ENCODE measurements around the gene ZC2HC1B. TPM values are rescaled to one million over a fixed set of nuclear protein-coding genes. Genes with fewer than 3 reads are reported as not detected.

ZC2HC1B gene
- total RNA-seq, 1 experiment from 2014 or later: not detected

DNA sequence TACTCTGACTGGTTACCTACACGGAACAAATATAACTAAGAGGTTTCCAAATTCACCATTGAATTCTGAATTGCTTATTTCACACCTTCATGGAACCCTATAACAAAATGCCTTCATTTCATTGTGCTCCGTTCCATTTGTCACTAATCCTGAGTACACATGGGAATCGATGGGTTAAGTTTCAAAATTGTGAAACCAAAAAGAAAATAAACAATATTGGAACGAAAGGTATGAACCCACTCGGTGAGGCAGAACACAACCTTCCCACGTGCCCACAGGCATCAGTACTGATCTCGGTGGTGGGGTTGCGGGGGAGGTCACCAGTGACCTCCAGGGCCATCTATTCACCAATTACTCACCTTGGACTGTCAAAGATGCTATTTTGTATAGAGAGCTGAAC is 109.8 kb downstream of the ZC2HC1B start:
- Histone ChIP-seq H3K56ac (ENCODE audit: insufficient read length, low read depth, low read length) (no peak overlapping the region), H3K27me3 (ENCODE audit: insufficient read depth, low read length) (peaks cover 41% of the 10 kb centered on the region; the same call in 1 of the 2 replicates), H4K5ac (ENCODE audit: insufficient read length, low read depth, low read length) (no peak overlapping the region), H2BK5ac (ENCODE audit: insufficient read length, low read length) (no peak overlapping the region), H3K9ac (ENCODE audit: extremely low read depth, insufficient read length, low read length) (no peak overlapping the region), H4K20me1 (ENCODE audit: control insufficient read depth, insufficient read depth, insufficient read length) (no peaks in the 10 kb centered on the region), H3T11ph (ENCODE audit: low read length) (no peak overlapping the region), H2BK12ac (ENCODE audit: insufficient read length, low read depth, low read length) (no peak overlapping the region), H3K4ac (ENCODE audit: low read depth, low read length) (no peak overlapping the region), H2BK120ac (ENCODE audit: low read depth, low read length, poor library complexity, severe bottlenecking) (no peak overlapping the region), H3K79me2 (ENCODE audit: insufficient read depth, low read length) (no peaks in the 10 kb centered on the region), H4K91ac (ENCODE audit: insufficient read length, low read depth, low read length) (no peak overlapping the region), H4K8ac (replicated peaks; ENCODE audit: insufficient read length, low read depth, low read length) (no peak overlapping the region), H3K23ac (ENCODE audit: insufficient read length, low read depth, low read length) (no peak overlapping the region), H2AFZ (ENCODE audit: low read length) (no peak overlapping the region), H3K14ac (ENCODE audit: insufficient read depth, low read length) (no peak overlapping the region), H2AK5ac (ENCODE audit: insufficient read length, low read length) (no peak overlapping the region), H3K4me2 (ENCODE audit: insufficient read depth, insufficient read length, low read length) (no peak overlapping the region), H3K9me3 (ENCODE audit: control insufficient read depth, low read depth, low read length) (no peaks in the 10 kb centered on the region), H3K4me1 (ENCODE audit: insufficient read depth, low read length) (peaks cover 3% of the 10 kb centered on the region; the same call in 1 of the 2 replicates), H3K23me2 (ENCODE audit: insufficient read length, low read depth, low read length, poor library complexity, severe bottlenecking) (no peaks in the 10 kb centered on the region), H3K79me1 (ENCODE audit: insufficient read depth, low read depth, low read length, poor library complexity, severe bottlenecking) (no peaks in the 10 kb centered on the region), H3K18ac (ENCODE audit: insufficient read length, low read depth, low read length) (no peak overlapping the region), H2BK20ac (ENCODE audit: low read depth, low read length, poor library complexity, severe bottlenecking) (no peak overlapping the region), H3K27ac (ENCODE audit: insufficient read length, low read depth, low read length) (no peak overlapping the region), H2BK15ac (ENCODE audit: low read depth, low read length) (no peak overlapping the region)
- Mint-ChIP-seq H3K9me3 (peaks cover 0 to 3% of the 10 kb centered on the region in 2 experiments; a peak in 1 of 5 replicates), H3K27ac (no peak overlapping the region), H3K36me3 (ENCODE audit: insufficient read depth in 1 of 3, low read depth in 3 of 3) (no peaks in the 10 kb centered on the region), H3K4me1 (peaks cover 37 to 39% of the 10 kb centered on the region in 2 experiments), H3K4me3 (peak overlapping the region in 1 of 2 experiments; percentile 67; a peak in 2 of 5 replicates), H3K27me3 (ENCODE audit: low read depth) (peaks cover 25% of the 10 kb centered on the region)
- WGBS (ENCODE audit: extremely low coverage, insufficient read length, low lambda C conversion rate): no CpG with 5 or more reads among the region's 8 CpGs
- DNase-seq: no peak
- TF ChIP-seq, protein P1, sequence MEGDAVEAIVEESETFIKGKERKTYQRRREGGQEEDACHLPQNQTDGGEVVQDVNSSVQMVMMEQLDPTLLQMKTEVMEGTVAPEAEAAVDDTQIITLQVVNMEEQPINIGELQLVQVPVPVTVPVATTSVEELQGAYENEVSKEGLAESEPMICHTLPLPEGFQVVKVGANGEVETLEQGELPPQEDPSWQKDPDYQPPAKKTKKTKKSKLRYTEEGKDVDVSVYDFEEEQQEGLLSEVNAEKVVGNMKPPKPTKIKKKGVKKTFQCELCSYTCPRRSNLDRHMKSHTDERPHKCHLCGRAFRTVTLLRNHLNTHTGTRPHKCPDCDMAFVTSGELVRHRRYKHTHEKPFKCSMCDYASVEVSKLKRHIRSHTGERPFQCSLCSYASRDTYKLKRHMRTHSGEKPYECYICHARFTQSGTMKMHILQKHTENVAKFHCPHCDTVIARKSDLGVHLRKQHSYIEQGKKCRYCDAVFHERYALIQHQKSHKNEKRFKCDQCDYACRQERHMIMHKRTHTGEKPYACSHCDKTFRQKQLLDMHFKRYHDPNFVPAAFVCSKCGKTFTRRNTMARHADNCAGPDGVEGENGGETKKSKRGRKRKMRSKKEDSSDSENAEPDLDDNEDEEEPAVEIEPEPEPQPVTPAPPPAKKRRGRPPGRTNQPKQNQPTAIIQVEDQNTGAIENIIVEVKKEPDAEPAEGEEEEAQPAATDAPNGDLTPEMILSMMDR (conservative IDR thresholded peaks at IDR 0.05): no peak
